Ishikawa (cell line): ENCODE measurements around the gene PFKFB1.

ENCODE experiments used
- CEBPB ChIP-seq: IDR thresholded peaks from 2 replicates; pipeline ENCODE4 v1.6.1; 2012
- CREB1 ChIP-seq: IDR thresholded peaks from 2 replicates; pipeline ENCODE4 v1.6.1; 2012; ENCODE audit warnings: low read depth
- EGR1 ChIP-seq: IDR thresholded peaks from 2 replicates; pipeline ENCODE4 v1.6.1; 2012
- EP300 ChIP-seq: IDR thresholded peaks from 2 replicates; pipeline ENCODE4 v1.6.1; 2012; ENCODE audit warnings: borderline replicate concordance
- FOXM1 ChIP-seq: IDR thresholded peaks from 2 replicates; pipeline ENCODE4 v1.6.1; 2012; ENCODE audit warnings: low read depth, borderline replicate concordance
- MAX ChIP-seq: IDR thresholded peaks from 2 replicates; pipeline ENCODE4 v1.6.1; 2012
- NFIC ChIP-seq: IDR thresholded peaks from 2 replicates; pipeline ENCODE4 v1.6.1; 2012
- RAD21 ChIP-seq: IDR thresholded peaks from 2 replicates; pipeline ENCODE4 v1.6.1; 2012; ENCODE audit warnings: low read depth
- REST ChIP-seq: IDR thresholded peaks from 2 replicates; pipeline ENCODE4 v1.6.1; 2012; ENCODE audit warnings: low read depth, mild to moderate bottlenecking
- TAF1 ChIP-seq: IDR thresholded peaks from 2 replicates; pipeline ENCODE4 v1.6.1; 2012; ENCODE audit warnings: low read depth, mild to moderate bottlenecking
- TCF12 ChIP-seq: IDR thresholded peaks from 2 replicates; pipeline ENCODE4 v1.6.1; 2012; ENCODE audit warnings: low read depth
- TEAD4 ChIP-seq: IDR thresholded peaks from 2 replicates; pipeline ENCODE4 v1.6.1; 2012
- USF1 ChIP-seq: IDR thresholded peaks from 2 replicates; pipeline ENCODE4 v1.6.1; 2012
- YY1 ChIP-seq: IDR thresholded peaks from 2 replicates; pipeline ENCODE4 v1.6.1; 2012; ENCODE audit warnings: low read depth
- ZBTB7A ChIP-seq: IDR thresholded peaks from 2 replicates; pipeline ENCODE4 v1.6.1; 2012; ENCODE audit warnings: low read depth

Gene PFKFB1

GRCh38 chrX:54994099-54994498 is at the start of gene PFKFB1:
Gene PFKFB1, minus strand, starts transcription at chrX:54994188. Its CDS starts 181 bp downstream, at chrX:54994007.
- TF ChIP-seq CREB1 (no peak), TAF1 (no peak), REST (no peak), EGR1 (no peak)

GRCh38 chrX:55041514-55041913 is 47.5 kb upstream of the PFKFB1 start:
- TF ChIP-seq YY1 (no peak), TAF1 (no peak), MAX (no peak), TEAD4 (no peak), TCF12 (no peak), CREB1 (no peak), RAD21 (no peak), NFIC (no peak), CEBPB (no peak), EP300 (no peak), FOXM1 (no peak), REST (no peak), ZBTB7A (no peak)

GRCh38 chrX:55039471-55039870 is 45.5 kb upstream of the PFKFB1 start:
- no peak for TF ChIP-seq EGR1
- TF ChIP-seq FOXM1: no peak
- TF ChIP-seq RAD21: no peak
- TF ChIP-seq TEAD4: no peak
- TF ChIP-seq YY1: no peak
- no peak for TF ChIP-seq TAF1

GRCh38 chrX:55033429-55033828 is 39.4 kb upstream of the PFKFB1 start:
- TF ChIP-seq TCF12: no peak
- TF ChIP-seq CREB1: no peak
- no peak for TF ChIP-seq TAF1
- no peak for TF ChIP-seq TEAD4
- no peak for TF ChIP-seq REST
- no peak for TF ChIP-seq EP300
- TF ChIP-seq USF1: no peak
- no peak for TF ChIP-seq CEBPB
- TF ChIP-seq YY1: no peak
- TF ChIP-seq NFIC: no peak
- no peak for TF ChIP-seq ZBTB7A
- no peak for TF ChIP-seq FOXM1
- TF ChIP-seq MAX: no peak
- no peak for TF ChIP-seq RAD21
- no peak for TF ChIP-seq EGR1

GRCh38 chrX:55030271-55031205 is 36.5 kb upstream of the PFKFB1 start, which contains the start of gene ALAS2:
Gene ALAS2, minus strand, starts transcription at chrX:55030977. Its CDS starts 4,977 bp downstream, at chrX:55026000.
- TF ChIP-seq TAF1 (no peak), TCF12 (no peak), USF1 (no peak), TEAD4 (no peak), NFIC (no peak), FOXM1 (no peak), YY1 (no peak), CEBPB (no peak), RAD21 (no peak), EP300 (no peak), ZBTB7A (no peak), CREB1 (no peak), REST (no peak), MAX (no peak), EGR1 (no peak)
